ENCODE measurements around the gene FAM217A. TPM values are rescaled to one million over a fixed set of nuclear protein-coding genes. Genes with fewer than 3 reads are reported as not detected.

FAM217A gene
- total and polyA plus RNA-seq, 2 of the 13 experiments (the other 11 are each of a cell fraction or from before 2014, with no cell fraction given): not detected

- no peak for TF ChIP-seq ZNF503 (CRISPR knock-in tag; IDR thresholded peaks at IDR 0.05)
- TF ChIP-seq POLR2G (IDR thresholded peaks at IDR 0.05; ENCODE audit: low read depth, low read length): 0 out of 2 replicates have a peak, but pooled peaks have one; percentile 27
These were observed 19.7 kb downstream of the FAM217A start (continued) for GRCh38 chr6:4059115-4059777.

GRCh38 chr6:4057036-4057435, 21.9 kb downstream of the FAM217A start:
- POLR2A ChIA-PET: interaction anchor here (1.1 to 3.4 kb wide), 2 partner anchors 36 to 78 kb away, joined by 3 to 10 read pairs; partner anchors contain the start of gene ECI2

More at GRCh38 chr6:4057036-4057435, 21.9 kb downstream of the FAM217A start:
- no peak overlapping the region for H3K4me2 ChIP-seq (ENCODE audit: low read depth, low read length)
- in situ Hi-C loops (cut with HindIII; ENCODE audit: extremely low pct_ligation_motif_present, low pct_unique_long_range_greater_than_20kb) (loop anchor here (5.0 kb wide), 1 partner anchor 100 kb away; no protein-coding TSS in a partner anchor), intact Hi-C loops (cut with micrococcal nuclease; ENCODE audit: unreplicated experiment) (no loop called here)
- peaks cover 30 to 94% of the 10 kb centered on the region in 2 experiments for H3K36me3 ChIP-seq (replicated peaks in 1 of 2; ENCODE audit: control insufficient read depth in 1 of 2, insufficient read depth in 2 of 2, low read length in 2 of 2)
- CTCF ChIA-PET (ENCODE audit: low intra/inter-chr PET ratio, low total read pairs): interaction anchor here (2.7 to 2.9 kb wide), 2 partner anchors 99 to 153 kb away, joined by 11 to 44 read pairs; no protein-coding TSS in a partner anchor
- 98% methylated on average over 2 of the region's 2 CpGs for WGBS (ENCODE audit: low lambda C conversion rate)
- H3K4me1 ChIP-seq (ENCODE audit: insufficient read depth, low read length): peaks cover 25% of the 10 kb centered on the region
- H3K9me3 ChIP-seq (ENCODE audit: low read length): no peaks in the 10 kb centered on the region
- H3K27me3 ChIP-seq (ENCODE audit: control insufficient read depth in 1 of 2, insufficient read depth in 2 of 2, low read length in 2 of 2): no peaks in the 10 kb centered on the region
- no peak for FAIRE-seq
- no peaks in the 10 kb centered on the region for H3K79me2 ChIP-seq (ENCODE audit: insufficient read depth, low read length)
- H2AFZ ChIP-seq (ENCODE audit: low read length): no peak overlapping the region
- BruUV-seq (replicated peaks): no TSS peak
- H4K20me1 ChIP-seq (ENCODE audit: insufficient read depth, low read length): no peaks in the 10 kb centered on the region
- TF ChIP-seq SIN3B (IDR thresholded peaks at IDR 0.05; ENCODE audit: low read length): no peak
- 0 out of 2 replicates have a peak, but pooled peaks have one; percentile 26 for TF ChIP-seq ZNF816 (CRISPR knock-in tag; IDR thresholded peaks at IDR 0.05; ENCODE audit: borderline replicate concordance)
- no peak for DNase-seq (ENCODE audit: low spot score)
- ATAC-seq: no peak
- no peak overlapping the region for H3K9ac ChIP-seq (ENCODE audit: insufficient read depth, low read depth, low read length)
- H3K27ac ChIP-seq (ENCODE audit: extremely low read length, insufficient read depth, low read length): no peak overlapping the region
- H3K4me3 ChIP-seq (replicated peaks in 1 of 3; ENCODE audit: insufficient read depth in 1 of 3, low read depth in 2 of 3, low read length in 3 of 3): no peak overlapping the region

Measured in HepG2 (cell line).